G401 (cell line): Measurements from ENCODE around the gene SELENOS. TPM values are rescaled to one million over a fixed set of nuclear protein-coding genes. Genes with fewer than 3 reads are reported as not detected.

Experiments used
- DNase-seq: peaks from one replicate; pipeline ENCODE4 v3.0.0-alpha.2; 2015; ENCODE audit warnings: low spot score
- in situ Hi-C: cut with HindIII; loops from 2 replicates; pipeline ENCODE4 v1.10.0; 2016; ENCODE audit warnings: low sequenced_read_pairs, mixed read lengths
- total RNA-seq: library from RNA; depleted of rRNA; stranded (reverse); fragments of >200 nt; shearing (Covaris generic); gene quantifications from 2 replicates; pipeline ENCODE4 v1.2.3, GENCODE V29; 2014; rRNA removed

Gene SELENOS
- total RNA-seq, 1 experiment from 2014 or later = 61.7 TPM

DNA sequence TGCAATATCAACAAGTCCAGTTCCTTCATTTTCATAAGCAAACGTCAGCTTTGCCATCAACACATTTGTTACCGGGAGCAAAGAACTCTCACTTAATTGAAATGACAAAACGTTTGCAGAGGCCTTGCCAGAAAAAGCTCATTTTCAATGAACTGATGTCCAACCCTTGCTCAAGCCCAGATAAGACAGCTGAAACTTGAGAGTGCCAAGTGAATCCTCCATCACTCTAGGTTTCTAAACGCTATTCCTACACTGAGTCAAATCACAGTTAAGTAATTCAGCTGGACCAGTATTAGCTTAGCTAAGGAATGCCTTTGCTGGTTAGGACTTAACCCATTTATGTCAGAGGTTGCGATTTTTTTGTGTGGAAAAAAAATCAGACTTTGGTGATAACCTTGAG, 36.9 kb downstream of the SELENOS start:
- in situ Hi-C loops = loop anchor here (5.0 kb wide), 2 partner anchors 33 to 148 kb away; no protein-coding TSS in a partner anchor
- DNase-seq = no peak

- in situ Hi-C loops = loop anchor here (5.0 kb wide), 2 partner anchors 32 to 147 kb away; no protein-coding TSS in a partner anchor
- no peak for DNase-seq
Observed at GRCh38 chr15:101239724-101240136, 37.6 kb downstream of the SELENOS start.

DNA sequence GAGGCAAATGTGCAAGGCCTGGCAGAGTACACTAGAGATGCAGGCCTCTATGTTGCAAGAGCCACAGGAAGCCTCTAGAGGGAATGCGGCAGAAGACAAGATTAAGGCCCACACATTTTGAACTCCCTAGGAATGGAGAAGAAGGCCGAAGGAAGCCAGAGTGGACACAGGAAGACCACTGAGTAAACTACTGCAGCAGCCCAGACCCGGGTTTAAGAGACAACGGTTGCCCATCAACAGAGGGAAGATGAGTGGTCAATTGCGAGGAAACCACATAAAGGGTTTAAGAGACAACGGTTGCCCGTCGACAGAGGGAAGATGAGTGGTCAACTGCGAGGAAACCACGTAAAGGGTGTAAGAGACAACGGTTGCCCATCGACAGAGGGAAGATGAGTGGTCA, 40.0 kb downstream of the SELENOS start:
- in situ Hi-C loops = no loop called here
- no peak for DNase-seq

- no peak for DNase-seq
- in situ Hi-C loops = no loop called here
Observed at GRCh38 chr15:101233651-101234280, 43.5 kb downstream of the SELENOS start.

- peak; percentile 58 for DNase-seq
- in situ Hi-C loops = no loop called here
Observed at GRCh38 chr15:101232677-101233076, 44.6 kb downstream of the SELENOS start.

- in situ Hi-C loops = no loop called here
- DNase-seq = no peak
Observed at GRCh38 chr15:101228313-101228712, 49.0 kb downstream of the SELENOS start.

- in situ Hi-C loops = no loop called here
- no peak for DNase-seq
Observed at GRCh38 chr15:101225658-101226057, 51.6 kb downstream of the SELENOS start.

Other genes with a start within 250 kb of the SELENOS start
- gene CHSY1, start 25.4 kb downstream of the SELENOS start, total RNA-seq = 9.5 and 11.0 TPM in 2 replicates
- 74.6 and 106 TPM in 2 replicates for gene SNRPA1, start 17.8 kb upstream of the SELENOS start, total RNA-seq
- gene PCSK6, start 212.2 kb upstream of the SELENOS start, total RNA-seq = 0.06 and 0.37 TPM in 2 replicates